A172 (cell line): ENCODE data around the gene RNF157. TPM values are rescaled to one million over a fixed set of nuclear protein-coding genes. Genes with fewer than 3 reads are reported as not detected.
"Not testable (repeated sequence)": the region's sequence is repeated elsewhere in the genome, so short reads cannot be mapped to it uniquely, and the experiment has no call there.

Experiments used
- DNase-seq: peaks from one replicate; pipeline ENCODE4 v3.0.0-alpha.2; 2015; ENCODE audit warnings: low spot score
- total RNA-seq: library from RNA; depleted of rRNA; stranded (reverse); fragments of >200 nt; shearing (Covaris generic); gene quantifications from 2 replicates; pipeline ENCODE4 v1.2.3, GENCODE V29; 2014

Gene RNF157
- total RNA-seq, 1 experiment from 2014 or later, result 8.3 TPM

DNA sequence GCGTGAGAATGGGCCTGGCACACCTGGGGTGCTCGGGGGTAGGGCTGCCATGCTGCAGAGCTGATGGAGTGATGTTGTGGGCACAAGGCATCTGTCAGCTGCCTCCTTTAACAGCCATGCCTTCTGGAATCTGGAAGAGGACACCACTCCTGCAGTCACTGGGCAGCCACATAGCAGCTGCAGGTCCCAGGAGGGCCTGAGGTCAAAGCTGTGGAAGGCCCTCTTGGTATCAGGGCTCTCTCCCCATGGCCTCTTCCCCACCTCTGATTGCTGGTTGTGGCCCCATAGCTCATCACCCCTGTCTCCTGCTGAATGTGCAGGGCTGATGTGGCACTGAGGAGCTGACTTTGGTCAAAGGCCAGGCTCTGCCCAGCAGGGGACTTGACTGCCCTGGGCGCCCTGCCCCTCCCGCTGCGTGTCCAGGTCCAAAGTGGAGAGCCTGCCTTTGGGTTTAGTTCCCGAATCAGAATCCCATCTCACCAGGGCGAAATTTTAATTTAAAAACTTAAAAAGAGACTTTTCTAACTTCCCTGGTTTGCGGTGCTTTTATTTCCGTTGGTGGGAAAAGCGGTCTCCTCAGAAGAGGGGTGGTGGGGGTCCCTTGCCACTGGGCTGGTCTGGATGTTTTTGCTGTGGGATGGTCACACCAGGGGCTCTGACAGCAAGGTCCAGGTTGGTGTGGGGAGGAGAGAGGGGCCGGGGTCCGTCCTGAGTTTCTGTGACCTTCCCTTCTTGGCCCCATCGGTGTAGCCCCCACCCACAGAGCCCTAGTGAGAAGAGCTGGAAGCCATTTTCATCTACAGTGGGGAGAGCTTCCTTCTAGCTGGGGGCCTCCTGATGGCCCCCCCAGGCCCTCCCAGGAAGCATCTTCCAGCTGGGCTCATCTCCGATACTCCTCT lies 30.7 kb upstream of the RNF157 start:
- DNase-seq, result no peak

DNA sequence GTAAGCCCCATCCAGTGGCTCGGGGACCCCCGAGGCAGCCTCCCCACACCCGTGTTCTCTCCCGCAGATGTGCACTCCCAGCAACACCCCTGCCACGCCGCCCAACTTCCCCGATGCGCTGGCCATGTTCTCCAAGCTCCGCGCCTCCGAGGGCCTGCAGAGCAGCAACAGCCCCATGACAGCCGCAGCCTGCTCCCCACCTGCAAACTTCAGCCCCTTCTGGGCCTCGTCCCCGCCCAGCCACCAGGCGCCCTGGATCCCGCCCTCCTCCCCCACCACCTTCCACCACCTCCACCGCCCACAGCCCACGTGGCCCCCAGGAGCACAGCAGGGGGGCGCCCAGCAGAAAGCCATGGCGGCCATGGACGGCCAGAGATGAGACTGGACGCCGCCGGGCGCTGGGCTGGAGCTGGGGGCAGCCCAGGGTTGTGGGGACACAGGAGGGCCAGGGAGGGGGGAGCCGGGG lies 29.9 kb upstream of the RNF157 start:
- no peak for DNase-seq

DNA sequence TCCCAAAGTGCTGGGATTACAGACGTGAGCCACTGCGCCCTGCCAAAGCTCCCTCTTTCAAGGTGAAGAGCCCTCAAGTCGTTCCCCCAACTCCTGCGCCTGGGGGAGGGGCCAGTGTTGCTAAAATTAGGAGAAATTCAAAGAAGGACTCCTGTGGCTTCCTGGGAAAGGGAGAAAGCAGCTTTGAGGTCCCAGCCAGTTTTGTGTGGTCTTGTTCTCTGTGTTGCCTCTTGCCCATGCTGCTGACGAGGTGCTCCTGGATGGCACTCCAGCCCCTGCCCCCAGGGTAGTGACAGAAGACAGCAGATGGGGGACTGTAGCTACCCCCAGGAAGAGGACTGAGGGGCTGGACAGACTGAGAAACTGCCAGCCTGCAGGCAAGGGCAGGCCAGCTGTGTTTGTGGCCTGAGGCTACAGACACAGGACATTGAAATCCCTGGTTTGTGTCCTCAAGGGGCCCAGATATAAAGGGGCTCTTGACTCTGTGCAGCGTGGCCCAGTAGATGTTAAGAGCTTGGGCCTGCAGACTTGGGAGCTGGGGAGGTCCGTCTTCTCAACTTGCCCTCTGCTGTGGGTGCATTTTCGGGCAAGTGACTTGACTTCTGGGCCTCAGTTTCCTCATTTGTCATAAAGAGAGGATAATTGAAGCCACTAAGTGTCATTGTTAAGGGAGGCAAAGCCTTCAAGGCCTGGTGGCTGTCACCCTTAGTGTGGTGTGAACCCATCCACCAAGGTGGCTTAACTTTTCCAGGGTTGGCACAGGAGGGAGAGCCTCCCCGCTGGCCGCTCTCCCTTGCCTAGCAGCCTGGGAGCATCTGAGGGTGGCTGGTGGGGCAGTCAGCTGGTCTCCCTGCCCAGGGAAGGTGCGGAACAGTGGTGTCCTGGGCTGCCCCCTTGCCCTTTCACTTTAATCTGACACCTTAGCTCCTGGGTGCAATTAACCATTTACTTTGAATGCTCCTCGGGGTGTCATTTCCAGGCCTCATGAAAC lies 29.0 kb upstream of the RNF157 start:
- no peak for DNase-seq

DNA sequence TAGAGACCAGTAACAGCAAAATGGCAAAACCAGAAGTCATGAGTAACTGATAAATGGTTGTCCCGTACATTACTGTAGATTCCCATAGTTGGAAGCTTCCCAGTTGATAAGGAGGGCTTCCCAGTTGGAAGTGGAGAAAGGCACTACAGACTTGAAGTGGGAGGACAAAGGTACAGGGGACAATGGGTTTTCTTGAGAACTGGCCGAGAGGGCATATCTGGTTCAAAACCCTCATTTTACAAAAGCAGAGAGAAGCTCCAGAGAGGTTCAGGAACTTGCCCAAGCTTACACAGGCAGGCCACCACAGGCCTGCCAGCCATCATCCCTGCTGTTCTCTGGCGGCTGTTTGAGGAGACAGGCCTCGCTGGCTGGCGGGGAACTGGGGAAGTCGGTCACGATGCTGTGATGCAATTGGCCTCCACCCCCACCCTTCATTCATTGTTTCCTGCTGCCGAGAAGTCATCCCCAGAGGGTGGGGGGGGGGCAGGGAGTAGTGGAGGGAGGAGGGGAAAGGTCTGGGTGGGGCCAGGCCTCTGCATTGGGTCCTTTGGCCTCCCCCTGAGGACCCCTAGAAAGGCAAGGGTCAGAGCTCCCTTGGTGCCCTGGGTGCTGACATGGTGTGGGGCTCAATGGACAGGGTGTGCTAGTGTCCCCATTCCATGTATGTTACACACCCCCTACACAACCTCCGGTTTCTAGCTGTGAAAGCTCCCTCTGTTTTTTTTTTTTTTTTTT lies 27.9 kb upstream of the RNF157 start:
- peak; percentile 37 for DNase-seq

DNA sequence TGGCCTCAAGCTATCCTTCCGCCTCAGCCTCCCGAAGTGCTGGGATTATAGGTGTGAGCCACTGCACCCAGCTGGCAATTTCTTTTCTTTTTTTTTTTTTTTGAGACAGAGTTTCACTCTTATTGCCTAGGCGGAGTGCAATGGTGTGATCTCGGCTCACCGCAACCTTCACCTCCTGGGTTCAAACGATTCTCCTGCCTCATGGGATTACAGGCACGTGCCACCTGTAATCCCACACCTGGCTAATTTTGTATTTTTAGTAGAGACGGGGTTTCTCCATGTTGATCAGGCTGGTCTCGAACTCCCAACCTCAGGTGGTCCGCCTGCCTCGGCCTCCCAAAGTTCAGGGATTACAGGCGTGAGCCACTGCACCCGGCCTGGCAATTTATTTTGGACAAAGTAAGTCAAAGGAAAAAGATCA lies 27.3 kb upstream of the RNF157 start:
- not testable (repeated sequence) for DNase-seq

DNA sequence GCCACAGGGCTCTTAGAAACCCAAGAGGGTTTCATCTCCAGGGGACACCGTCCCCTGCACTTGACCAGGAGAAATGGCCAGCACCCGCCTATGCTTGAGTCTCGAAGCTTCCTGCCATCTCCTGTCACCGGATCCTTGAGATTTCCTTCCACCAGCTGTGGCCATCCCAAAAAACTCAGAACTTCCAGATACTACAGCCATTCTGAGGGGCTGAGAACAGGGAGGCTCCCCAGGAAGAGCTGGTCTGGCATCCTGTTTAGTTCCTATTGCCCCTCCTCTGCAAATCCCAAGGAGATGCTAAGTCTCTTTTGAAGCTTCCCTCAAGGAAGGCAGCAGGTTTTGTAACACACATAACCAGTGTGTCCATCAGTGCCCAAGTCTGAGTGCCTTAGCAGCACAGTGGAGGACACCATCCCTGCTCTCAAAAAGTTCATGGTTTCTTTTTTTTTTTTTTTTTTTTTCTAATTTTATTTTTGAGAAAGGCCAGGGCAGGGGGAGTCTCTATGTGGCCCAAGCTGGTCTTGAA lies 26.8 kb upstream of the RNF157 start:
- DNase-seq, result no peak

DNA sequence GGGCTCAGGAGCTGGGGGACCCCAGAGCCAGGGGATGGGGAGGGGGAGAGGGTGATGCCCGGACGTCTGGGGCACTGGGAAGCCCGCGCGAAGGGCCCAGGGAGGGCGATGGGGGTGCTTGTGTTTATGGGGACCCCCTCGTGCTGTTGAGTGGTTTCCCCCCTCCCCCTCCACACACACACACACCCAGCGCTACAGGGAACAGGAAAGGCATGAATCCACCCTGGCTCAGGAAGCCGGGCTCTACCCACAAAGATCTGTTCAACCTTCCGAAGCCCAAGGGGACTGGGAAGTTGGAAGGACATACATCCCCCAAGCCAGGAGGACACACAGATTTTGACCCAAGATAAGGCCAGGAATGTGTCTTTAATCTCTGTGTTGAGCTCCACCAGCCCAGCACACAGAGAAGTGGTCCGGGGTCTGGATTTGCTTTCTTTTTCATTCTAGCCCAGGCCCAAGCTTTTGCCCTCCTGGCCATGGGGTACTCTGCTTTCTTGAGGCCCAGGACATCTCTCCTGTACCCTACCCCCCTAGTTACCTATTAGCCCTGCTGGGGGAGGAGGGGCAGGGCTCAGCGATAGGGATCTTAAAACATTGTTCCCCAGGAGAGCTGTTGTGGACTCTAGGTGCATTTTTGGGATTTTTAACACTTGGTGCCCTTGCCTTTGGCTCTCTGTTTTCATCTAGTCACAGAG lies 26.1 kb upstream of the RNF157 start:
- peak; percentile 33 for DNase-seq

DNA sequence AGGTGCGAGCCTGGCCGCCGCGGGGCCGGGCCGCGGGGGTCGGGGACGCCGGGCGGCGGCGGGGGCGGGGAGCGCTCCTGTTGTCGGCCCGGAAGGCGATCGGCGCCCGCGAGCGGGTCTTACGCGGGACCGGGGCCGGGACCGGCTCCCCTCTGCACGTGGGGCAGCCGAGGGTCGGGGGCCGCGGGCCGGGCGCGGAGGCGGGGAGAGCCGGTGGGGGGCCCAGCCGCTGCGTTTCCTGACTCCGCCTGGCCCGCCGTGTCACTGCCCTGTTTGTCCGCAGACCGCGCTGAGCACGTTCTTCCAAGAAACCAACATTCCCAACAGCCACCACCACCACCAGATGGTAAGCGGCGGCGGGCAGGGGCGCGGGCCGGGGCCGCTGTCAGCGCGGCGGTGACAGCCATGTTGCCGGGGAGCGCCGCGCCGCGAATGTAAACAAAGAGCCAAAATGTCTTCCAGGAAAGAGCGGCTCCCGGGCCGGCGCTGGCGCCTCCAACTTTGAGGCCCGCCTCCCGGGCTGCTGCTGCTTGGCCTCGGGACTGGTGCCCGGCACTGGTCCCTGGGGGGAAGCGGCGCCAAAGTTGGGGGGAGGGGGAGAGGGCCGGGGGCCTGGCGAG lies 25.4 kb upstream of the RNF157 start:
- peak; percentile 25 for DNase-seq

DNA sequence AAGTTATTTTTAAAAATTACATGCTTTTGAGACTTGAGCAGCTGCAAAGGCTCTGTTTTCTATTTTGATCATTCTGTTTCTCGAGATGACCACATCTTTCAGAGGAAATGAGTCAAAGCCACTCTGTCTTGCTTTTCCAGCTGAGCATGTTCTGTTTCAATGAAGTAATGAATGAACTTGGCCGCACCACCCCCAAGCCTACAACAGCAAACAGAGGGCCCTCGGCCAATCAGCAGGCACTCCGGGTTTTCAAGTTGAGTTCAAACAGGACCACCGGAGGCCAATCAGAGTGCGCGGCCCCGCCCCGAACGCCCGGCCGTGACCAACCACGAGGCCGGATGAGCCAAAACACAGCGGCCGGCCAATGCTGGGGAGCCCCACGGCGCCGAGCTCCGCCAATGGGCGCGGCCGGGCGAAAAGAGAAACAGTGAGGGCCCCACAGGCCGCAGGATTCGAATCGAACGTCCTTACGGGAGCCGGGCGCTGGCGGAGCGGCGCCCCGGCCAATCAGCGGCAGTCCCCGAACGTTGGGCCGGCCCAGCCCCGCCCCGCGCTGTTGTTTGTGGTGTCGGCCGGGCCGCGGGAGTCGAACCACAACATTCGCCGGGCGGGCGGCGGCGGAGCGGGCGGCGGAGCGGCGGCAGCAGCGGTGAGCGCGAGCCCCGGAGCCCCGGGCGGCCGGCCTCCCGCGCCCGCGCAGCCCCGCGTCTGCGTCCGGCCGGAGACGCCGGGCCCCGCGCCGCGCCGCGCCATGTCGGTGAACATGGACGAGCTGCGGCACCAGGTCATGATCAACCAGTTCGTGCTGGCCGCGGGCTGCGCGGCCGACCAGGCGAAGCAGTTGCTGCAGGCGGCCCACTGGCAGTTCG lies 24.7 kb upstream of the RNF157 start, which contains the start of gene UBALD2:
UBALD2 (plus strand) TSS at position 594 of the 869 bp plus-strand sequence; CDS start at position 752, 158 bp downstream.
- DNase-seq, result peak; percentile 99

DNA sequence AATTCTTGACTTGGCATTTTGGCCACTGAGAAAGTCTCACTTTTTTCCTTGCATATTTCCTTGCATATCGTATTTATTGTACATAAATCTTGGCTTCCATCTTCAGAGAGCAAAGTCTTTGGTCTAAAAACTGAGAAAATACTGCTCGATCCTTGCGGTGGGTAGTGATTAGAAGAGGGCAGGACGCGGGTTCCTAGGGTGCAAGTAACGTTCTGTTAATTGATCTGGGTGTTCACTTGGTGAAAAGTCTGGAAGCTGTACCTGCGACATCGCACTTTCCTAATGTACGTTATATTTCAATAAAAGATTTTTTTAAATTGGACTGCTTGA lies 24.1 kb upstream of the RNF157 start:
- no peak for DNase-seq

DNA sequence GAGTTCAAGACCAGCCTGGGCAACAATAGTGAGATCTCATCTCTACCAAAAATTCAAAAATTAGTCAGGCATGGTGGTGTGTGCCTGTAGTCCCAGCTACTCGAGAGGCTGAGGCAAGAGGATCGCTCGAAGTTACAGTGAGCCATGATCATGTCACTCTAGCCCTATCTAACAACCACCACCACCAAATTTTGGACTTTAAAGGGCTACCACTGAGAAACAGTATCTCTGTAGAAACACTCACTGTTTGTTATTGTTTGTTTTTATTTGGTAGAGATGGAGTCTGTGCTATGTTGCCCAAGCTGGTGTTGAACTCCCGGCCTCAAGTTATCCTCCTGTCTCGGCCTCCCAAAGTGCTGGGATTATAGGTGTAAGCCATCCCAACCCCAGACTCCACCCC lies 23.6 kb upstream of the RNF157 start:
- no peak for DNase-seq

DNA sequence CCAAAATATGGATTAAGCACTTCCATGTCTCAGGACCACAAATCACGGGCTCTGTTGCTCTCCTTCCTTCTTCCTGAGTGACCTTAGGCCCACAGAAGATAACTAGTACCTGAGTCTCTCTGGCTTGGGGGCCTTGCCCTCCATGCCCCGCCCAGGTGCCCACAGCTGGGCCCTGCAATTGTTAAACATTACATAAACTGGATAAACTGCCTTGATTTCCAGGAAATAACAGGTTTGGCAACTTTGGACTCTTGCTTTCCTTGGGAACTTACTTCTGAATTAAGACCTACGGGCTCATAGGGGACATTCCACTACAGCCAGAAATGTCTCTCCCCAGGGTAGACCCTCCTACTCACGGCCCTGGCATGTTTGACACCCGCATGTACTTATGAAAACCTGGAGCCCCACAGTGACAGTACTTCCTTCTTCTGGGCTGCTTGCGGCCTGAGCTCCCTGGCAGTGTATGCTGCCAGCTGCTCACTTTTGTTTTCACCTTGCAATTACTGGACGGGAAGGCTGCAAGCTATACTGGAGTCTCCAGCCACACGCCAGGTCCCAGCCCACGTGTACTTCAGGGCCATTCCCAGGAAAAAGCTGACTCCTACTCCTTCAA lies 22.5 kb upstream of the RNF157 start:
- no peak for DNase-seq

DNA sequence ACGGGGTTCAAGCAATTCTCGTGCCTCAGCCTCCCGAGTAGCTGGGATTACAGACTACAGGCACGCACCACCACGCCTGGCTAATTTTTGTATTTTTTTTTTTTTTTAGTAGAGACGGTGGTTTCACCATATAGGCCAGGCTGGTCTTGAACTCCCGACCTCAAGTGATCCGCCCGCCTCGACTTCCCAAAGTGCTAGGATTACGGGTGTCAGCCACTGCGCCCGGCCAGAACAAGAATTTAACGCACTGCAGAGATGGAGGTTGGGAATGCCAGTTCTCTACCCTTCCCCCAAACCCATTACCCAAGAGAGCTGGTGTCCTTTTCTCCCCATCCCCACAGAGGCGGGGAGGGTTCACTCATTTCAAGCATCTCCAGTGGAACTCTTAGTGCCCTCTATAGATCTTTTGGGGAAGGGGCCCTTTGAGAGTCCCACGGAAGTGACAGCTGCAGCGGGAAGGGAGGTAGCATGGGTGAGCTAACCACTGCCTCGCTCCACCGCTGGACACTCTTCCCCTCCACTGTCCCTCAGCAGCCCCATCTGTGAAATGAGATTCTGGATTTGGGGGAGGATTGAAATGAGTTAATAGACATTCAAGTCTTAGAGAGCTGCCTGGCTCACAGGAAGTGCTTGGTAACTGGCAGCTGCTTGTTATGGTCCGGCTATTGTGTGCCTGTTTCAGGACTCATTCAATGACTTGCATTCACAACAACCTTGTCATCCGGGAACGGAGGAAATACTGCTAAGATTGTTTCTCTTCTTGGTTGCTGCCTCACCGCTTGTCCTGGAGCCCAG lies 21.3 kb upstream of the RNF157 start:
- no peak for DNase-seq

DNA sequence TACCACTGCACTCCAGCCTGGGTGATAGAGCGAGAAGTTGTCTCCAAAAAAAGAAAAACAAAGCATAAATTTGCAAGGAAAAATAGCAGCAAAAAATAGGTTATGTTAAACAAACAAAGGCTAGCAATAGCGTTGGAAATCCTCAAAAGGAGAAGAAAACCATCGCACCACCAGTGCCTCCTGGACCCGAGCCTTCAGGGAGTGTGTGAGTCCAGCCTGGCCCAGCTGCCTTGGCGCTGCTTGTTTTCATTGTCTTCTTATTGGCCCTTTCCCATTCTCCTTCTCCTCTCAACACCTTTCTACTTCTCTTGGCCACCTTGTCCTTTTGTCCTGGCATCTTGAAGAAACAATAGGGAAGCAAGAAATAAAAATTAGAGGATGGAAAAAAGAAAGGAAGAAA lies 20.4 kb upstream of the RNF157 start:
- no peak for DNase-seq

DNA sequence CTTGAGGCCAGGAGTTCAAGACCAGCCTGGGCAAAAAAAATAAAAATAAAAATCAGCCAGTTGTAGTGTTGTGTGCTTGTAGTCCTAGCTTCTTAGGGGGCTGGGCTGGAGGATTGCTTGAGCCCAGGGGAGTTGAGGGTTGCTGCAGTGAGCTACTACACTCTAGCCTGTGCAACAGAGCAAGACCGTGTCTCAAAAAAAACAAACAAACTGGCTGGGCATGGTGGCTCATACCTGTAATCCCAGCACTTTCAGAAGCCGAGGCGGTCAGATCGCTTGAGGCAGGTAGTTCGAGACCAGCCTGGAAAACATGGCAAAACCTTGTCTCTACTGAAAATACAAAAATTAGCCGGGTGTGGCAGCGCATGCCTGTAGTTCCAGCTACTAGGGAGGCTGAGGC lies 19.9 kb upstream of the RNF157 start:
- no peak for DNase-seq

DNA sequence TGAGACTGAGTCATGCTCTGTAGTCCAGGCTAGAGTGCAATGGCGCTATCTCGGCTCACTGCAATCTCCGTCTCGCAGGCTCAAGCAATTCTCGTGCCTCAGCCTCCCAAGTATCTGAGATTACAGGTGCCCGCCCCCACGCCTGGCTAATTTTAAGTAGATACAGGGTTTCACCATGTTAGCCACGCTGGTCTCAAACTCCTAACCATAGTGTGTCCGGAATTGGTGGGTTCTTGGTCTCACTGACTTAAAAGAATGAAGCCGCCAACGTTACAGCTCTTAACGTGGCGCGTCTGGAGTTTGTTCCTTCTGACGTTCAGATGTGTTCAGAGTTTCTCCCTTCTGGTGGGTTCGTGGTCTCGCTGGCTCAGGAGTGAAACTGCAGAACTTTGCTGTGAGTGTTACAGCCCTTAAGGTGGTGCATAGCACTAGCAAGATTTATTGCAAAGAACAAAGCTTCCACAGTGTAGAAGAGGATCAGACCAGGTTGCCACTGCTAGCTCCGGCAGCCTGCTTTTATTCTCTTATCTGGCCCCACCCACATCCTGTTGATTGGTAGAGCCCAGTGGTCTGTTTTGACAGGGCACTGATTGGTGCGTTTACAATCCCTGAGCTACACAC lies 16.2 kb upstream of the RNF157 start:
- not testable (repeated sequence) for DNase-seq

DNA sequence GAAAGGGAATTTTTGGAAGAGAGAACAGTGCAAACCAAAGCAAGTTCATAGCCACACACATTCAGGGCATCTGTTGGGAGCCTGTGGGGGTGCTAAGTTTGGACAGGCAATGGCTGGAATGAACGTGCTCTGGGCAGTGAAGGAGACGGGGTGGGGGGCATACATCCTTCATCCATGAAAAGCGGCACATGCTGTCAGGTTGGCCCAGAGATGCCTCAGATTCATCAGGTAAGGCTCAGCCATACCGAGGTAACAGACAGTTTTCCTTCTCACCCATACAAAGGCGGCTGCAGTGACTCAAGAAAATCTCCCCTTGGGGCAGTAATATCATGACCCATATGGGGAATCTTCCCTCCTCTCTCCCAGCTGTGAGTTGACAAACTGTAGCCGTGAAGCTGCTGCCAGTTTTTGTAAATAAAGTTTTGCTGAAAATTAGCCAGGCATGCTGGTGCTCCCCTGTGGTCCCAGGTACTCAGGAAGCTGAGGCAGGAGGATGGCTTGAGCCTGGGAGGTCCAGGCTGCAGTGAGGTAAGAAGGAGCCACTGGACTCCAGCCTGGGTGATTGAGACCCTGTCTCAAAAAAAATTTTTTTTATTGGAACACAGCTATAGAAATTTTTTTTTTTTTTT lies 15.6 kb upstream of the RNF157 start:
- no peak for DNase-seq
